ENCODE results near the gene TOM1L2. TPM values are rescaled to one million over a fixed set of nuclear protein-coding genes. Genes with fewer than 3 reads are reported as not detected.

The TOM1L2 gene
- total and polyA plus RNA-seq, 2 of the 4 experiments (the other 2 are of a cell fraction), result 34.4 to 51.7 TPM

- no peak overlapping the region for H3K18ac ChIP-seq (ENCODE audit: low read depth, low read length)
- no TSS peak for BruUV-seq (replicated peaks)
- no peak for ATAC-seq (ENCODE audit: low read depth)
- no peak overlapping the region for H4K91ac ChIP-seq (ENCODE audit: insufficient read depth, low read depth, low read length)
- H2BK120ac ChIP-seq (ENCODE audit: low read depth, low read length), result no peak overlapping the region
- H3K27ac ChIP-seq (ENCODE audit: insufficient read depth, low read length), result no peak overlapping the region
- peaks cover 2% of the 10 kb centered on the region; the same call in 1 of the 2 replicates for H3K4me1 ChIP-seq (ENCODE audit: control insufficient read depth, insufficient read depth, low read length)
- no peaks in the 10 kb centered on the region for H3K9me3 ChIP-seq (ENCODE audit: control insufficient read depth, insufficient read depth, low read length)
- H3K4me3 ChIP-seq (ENCODE audit: insufficient read depth, low read depth, low read length), result no peak overlapping the region
- H2AK5ac ChIP-seq (ENCODE audit: low read depth, low read length), result no peak overlapping the region; the same call in 1 of the 2 replicates
- no peak overlapping the region for H4K5ac ChIP-seq (ENCODE audit: low read depth, low read length)
- no peak overlapping the region for H3K4ac ChIP-seq (ENCODE audit: low read depth, low read length)
- H3K14ac ChIP-seq (replicated peaks; ENCODE audit: low read depth, low read length), result no peak overlapping the region
- no peaks in the 10 kb centered on the region for H3K9me1 ChIP-seq (ENCODE audit: insufficient read depth, low read length)
- in situ Hi-C loops (cut with MboI; ENCODE audit: low sequenced_read_pairs) (no loop called here), dilution Hi-C loops (cut with HindIII; ENCODE audit: low sequenced_read_pairs, unreplicated experiment) (no loop called here), intact Hi-C loops (cut with micrococcal nuclease) (no loop called here)
- H2AFZ ChIP-seq (replicated peaks; ENCODE audit: low read length, poor library complexity), result no peak overlapping the region
- no peaks in the 10 kb centered on the region for H3K79me1 ChIP-seq (ENCODE audit: low read depth in 1 of 2, low read length in 2 of 2)
- H3K56ac ChIP-seq (ENCODE audit: extremely low read depth, insufficient read depth, low read length), result no peak overlapping the region
- H3K4me2 ChIP-seq (ENCODE audit: low read depth, low read length), result no peak overlapping the region
- H2BK15ac ChIP-seq (ENCODE audit: low read depth, low read length), result no peak overlapping the region
- no peak for DNase-seq
- ChIA-PET CTCF (no interaction called here), POLR2A (ENCODE audit: unreplicated experiment) (no interaction called here)
- H2AK9ac ChIP-seq (replicated peaks; ENCODE audit: low read depth, low read length, poor library complexity), result no peak overlapping the region
- no peak for TF ChIP-seq RFX5 (IDR thresholded peaks at IDR 0.05; ENCODE audit: low read depth, low read length)
- no peak for TF ChIP-seq USF2 (IDR thresholded peaks at IDR 0.05; ENCODE audit: low read depth, low read length)
- TF ChIP-seq MAZ (IDR thresholded peaks at IDR 0.05; ENCODE audit: borderline replicate concordance, low read depth, low read length), result no peak
- no peak for TF ChIP-seq FOS (IDR thresholded peaks at IDR 0.05; ENCODE audit: low read depth, low read length)
- no peak for TF ChIP-seq CHD1 (IDR thresholded peaks at IDR 0.05; ENCODE audit: low read depth, low read length)
- no peak for TF ChIP-seq ELK1 (IDR thresholded peaks at IDR 0.05; ENCODE audit: borderline replicate concordance, low read depth, low read length)
- TF ChIP-seq RAD21 (IDR thresholded peaks at IDR 0.05; ENCODE audit: low read length), result no peak
- no peak for TF ChIP-seq CEBPB (IDR thresholded peaks at IDR 0.05; ENCODE audit: low read depth, low read length)
- no peak for TF ChIP-seq CTCF (conservative IDR thresholded peaks at IDR 0.05; ENCODE audit: low read depth, low read length)
- TF ChIP-seq RCOR1 (IDR thresholded peaks at IDR 0.05; ENCODE audit: insufficient replicate concordance, low read length), result no peak
- H4K8ac ChIP-seq (ENCODE audit: low read depth in 2 of 2, low read length in 2 of 2), result no peak overlapping the region
- H3K36me3 ChIP-seq (ENCODE audit: control insufficient read depth, insufficient read depth, low read length), result no peaks in the 10 kb centered on the region
- H4K20me1 ChIP-seq (ENCODE audit: insufficient read depth, low read length), result no peaks in the 10 kb centered on the region
- no peak overlapping the region for H2BK20ac ChIP-seq (ENCODE audit: low read depth, low read length)
- 77% methylated on average over 4 of the region's 6 CpGs; no CpG with 5 or more reads in 1 of the 2 experiments for WGBS, 2 experiments (ENCODE audit: extremely low coverage in 2 of 2, insufficient read length in 1 of 2)
- no peak overlapping the region for H3K23ac ChIP-seq (ENCODE audit: low read depth, low read length)
- no peak overlapping the region for H2BK5ac ChIP-seq (ENCODE audit: low read depth, low read length, poor library complexity, severe bottlenecking)
- H3K27me3 ChIP-seq (ENCODE audit: control insufficient read depth, insufficient read depth, low read length), result no peaks in the 10 kb centered on the region; the same call in 1 of the 2 replicates
- no peak overlapping the region for H3K9ac ChIP-seq (ENCODE audit: low read depth, low read length)
These were observed 11.6 kb upstream of the TOM1L2 start for GRCh38 chr17:17983776-17984175.

All from IMR-90 (cell line).